ENCODE data around the gene LHX2.

LHX2 gene

DNA sequence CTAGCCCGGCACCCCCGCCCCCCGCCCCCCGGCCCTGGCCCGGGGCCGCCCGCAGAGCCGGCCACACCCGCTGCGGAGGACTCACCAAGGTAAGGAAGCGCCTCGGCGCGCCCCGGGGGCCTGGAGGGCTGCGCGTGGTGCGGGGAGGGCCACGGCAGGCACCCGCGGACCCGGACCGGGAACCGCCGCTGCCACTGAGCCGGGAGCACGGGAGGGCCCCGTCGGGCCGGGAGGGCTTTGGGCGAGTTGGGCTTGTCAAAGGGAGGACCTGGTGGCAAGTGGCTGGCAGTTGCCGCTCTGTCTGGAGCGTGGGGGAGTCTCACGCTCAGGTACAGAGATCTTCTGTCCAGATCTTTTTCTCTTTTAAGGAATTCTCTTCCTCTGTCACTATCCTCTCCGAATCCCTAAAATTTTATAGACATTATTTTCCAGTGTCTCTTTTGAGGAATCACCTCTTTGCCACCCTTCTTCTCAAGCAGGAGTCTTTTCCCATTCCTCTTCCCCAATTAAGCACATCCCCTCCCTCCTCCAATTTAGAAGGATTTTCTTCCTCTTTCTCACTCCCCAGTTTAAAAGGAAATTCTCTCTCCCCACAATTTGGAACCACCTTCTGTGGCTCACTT, 11.3 kb upstream of the LHX2 start:
- DNase-seq: no peak

DNA sequence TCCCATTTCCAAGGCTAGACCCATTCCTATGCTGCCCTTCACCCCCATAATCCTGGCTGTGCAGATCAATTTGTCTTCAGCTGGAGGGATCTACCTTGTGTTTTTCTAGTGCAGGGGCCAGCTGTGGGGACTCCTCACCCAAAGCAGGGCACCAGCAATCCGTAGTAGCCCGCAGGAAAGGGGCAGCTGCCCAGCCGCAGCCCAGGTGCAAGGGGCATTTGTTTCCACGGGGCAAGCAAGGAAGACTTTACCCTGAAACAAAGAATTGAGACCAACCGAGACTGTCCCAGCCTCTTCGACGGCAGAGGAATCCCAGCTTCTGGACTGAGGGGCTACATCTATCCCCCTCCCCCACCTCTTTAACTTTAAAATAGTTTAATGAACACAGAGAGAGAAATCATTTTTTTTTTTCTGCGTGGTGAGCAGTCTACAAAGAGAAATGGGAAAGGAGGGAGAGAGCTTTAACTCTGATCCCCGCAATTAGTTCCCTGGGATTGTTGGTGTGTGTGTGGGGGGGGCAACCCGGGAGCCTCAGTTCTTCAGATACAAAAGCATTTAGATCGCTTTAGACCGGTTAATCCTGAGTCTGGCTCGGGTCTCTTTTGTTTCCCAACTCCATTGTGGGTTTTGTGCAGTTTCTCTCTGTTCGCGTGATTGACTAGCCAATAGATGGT, 10.6 kb upstream of the LHX2 start:
- no peak for DNase-seq

DNA sequence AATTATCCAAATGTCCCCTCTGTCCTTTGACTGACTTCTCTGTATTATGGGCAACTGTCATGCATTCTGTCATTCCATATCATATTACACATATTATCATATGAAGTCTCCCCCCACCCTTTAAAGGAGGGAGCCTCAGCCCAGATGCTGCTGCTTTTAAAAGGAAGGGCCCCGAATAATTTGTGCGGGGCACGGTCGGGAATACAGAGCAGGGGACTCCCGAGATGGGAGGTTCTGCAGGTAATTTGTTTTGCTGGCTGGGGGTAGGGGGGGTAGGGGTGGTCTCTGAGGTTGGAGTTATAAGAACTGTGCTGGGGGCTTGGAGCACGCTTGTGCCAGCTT, 10.1 kb upstream of the LHX2 start:
- no peak for DNase-seq

DNA sequence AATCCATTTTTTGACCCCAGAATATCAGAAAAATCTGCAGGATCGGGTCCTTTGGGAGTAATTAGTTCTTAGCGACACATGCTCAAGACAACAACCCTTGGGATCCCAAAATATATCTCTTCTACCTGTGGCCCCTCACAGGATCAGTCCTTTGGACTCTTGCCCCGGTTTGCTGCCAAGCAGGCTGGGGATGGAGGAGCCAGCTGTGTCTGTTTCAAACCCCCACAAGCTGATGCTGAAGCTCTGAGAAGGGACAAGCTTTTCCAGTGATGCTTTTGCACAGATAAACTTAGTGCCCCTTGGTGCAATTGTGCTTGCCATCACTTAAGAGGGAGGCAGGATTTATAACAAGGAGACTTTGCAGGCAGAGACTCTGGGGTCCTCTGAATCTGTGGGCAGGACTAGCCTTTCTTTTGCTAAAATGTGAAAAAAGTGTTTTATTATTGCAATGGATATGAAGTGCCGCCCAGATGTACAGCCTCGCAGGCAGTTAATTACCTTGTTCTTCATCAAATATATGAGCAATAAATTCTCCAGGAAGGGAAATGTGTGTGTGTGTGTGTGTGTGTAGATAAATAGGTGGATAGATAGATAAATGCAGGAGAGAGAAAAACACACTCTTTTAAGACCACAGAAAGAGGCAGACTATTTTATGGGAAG, 9.6 kb upstream of the LHX2 start:
- no peak for DNase-seq

DNA sequence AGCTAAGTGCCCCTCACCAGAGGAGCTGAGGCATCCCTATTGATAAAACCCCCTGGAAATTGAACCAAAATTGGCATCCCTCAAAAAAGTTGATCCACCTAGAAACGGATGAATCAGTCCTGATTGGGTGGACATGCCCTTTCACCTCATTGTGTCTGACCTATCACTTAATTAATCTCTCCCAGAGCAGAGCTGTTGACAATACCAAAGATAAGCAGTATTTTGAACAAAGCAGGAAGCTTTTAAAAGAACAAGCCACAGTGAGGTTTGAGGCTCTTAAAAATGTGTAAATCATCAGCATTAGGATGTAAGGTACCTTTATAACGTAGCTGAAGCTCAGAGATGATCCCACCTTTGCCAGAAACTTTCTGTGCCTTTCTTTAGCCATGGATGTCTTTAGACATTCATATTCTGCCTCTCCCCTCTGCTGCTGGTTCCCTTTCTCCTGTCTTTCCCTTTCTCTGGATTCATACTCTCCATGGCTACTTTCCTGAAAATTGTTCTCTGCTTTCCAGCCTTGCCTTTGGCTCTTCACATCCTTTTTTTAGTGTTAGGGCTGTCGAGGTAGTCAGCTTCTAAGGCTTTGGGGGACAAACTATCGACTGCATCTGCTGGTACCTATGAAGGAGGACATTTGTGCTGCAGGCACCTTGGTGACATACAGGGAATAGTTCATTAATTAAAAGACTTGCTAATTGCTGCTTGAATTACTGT, 7.8 kb upstream of the LHX2 start:
- DNase-seq: no peak

DNA sequence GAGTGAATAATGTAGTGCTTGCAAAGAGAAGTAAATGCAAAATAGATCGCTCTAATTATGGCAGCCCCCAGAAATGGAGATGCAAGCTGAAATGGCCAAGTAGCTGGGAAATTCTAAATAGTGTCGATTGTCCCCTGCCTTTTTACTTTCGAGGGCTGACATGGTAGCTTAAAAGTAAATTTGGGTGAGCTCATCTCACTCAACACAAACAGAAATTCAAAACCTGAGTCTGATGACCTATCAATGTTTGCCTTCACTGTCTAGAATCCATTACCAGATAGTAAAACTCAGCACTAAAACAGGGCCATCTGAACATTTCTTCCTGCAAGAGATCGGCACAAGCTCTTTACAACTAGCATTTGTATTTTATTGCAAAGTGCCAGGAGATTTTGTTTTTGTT, 7.0 kb upstream of the LHX2 start:
- no peak for DNase-seq

DNA sequence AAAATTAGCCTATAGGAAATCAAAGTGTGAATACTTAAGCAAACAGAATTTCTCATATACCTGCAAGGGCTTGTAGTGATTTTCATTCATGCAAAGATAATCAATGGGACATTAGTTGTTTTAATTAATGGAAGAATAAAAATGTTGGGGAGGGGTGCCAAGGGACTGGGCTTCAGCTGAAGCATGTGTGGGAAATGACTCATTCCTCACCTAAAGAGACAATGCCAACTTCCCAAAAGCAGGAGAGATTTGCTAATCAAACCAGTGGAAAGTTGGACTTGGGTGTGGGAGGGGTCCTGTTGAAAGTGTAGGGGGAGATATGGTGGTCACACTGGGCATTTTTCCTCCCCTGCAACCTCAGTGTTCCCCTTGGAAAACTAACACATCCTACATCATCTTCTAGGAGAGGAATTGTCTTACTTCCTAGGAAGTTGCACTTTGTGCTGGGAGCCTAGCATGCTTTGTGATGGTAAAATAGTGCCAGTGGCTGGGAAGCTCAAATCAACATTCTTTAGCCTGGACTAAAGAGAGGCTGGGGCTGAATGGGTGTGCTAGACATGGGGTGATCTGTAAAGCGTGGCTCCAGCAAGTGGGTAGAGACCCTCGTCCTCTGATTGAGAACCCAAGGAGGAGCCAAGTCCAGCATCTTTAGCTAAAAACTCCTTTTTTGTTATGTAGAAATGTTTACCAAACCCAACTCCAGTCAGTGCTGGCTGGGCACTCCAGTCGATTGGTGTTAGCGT, 6.4 kb upstream of the LHX2 start:
- DNase-seq: no peak

DNA sequence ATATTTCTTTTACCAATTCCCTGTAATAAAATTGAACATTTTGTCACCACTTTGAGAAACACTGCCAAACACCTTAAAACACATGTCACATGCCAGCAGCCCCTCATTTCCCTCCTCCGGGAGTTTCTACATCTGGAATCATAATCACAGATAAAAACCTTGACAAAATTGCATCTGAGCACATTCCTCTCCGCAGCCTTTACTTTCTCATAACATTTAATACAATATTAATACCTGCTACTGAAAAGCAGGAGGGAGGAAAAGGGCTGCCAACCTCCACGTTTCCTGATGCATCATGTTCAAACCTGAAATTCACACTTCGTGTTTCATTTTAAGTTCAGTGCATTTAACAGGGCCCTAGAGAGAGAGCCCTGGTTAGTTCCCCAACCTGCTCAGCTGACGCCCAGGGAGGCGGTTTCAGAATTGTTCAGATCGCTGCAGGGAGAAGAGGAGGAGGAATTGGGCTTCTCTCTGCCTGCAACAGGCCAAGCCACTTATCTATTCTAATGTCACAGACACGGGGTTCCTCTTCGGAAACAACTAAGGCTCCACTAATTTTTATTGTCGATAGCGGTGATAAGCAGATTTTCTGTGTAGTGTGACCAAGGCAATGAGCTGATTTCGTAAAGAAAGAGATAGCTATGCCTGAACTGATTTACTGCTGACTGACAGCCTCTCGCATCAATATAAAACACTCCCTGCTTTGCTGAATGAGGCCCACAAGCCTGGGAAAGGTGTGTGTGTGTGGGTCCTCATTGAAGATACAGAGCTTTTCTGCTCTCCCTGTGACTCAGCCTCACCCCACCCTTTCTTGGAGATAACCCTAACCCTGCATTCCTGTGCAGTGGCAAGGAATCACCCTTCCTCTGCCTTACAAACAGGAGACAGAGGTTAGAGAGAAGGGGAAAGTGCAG, 4.9 kb upstream of the LHX2 start:
- no peak for DNase-seq

DNA sequence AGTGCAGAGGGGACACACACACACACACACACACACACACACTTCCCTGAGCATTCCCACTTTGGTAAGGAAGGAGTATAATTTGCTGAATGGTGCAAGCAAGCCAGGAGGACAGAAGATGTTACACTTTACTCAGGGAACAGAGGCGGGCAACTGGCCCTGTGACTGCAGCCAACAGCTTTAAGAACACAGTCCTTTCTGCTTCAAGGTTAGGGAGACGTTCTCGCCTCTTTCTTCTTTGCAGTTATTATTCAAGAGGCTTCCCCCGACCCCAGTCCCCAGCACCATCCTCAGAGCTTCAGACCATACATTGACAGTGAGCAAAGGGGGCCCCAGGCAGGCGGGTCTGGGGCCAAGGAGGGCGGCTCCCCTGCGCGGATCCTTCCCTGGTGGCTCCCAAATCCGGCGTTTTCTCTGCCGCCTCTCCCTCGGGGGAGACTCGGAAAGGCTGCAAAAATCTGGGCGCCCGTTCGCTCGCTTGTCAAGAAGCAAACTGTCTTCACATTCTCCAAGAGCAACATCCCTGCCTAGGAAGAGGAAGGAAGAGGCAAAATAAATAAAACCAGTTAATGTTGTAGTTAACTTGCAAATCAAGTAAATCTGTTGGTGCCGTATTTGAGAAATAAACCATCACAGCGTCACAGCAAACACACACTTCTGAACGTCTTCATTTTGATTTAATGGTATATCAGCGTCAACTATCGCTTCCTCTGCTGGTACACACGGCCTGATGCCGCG, 3.8 kb upstream of the LHX2 start:
- DNase-seq: no peak

DNA sequence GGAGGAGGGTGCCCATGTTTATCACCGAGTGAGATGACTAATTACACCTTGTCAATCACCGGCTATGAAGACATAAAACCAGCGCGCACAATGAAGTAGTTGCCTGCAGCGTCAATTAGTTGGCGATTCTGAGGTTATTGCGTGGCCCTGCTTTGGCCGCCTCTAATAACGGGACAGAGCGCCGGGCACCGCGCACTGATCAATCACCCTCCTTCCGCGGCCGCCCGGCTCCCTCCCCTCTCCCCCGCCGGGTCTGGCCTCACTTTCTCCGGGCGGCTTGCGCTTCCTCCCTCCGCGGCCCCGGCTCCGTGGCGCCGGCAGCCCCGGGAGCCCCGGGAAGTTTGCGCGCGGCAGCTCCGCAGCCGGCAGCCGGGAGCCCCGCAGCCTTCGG, 3.3 kb upstream of the LHX2 start:
- DNase-seq: no peak

DNA sequence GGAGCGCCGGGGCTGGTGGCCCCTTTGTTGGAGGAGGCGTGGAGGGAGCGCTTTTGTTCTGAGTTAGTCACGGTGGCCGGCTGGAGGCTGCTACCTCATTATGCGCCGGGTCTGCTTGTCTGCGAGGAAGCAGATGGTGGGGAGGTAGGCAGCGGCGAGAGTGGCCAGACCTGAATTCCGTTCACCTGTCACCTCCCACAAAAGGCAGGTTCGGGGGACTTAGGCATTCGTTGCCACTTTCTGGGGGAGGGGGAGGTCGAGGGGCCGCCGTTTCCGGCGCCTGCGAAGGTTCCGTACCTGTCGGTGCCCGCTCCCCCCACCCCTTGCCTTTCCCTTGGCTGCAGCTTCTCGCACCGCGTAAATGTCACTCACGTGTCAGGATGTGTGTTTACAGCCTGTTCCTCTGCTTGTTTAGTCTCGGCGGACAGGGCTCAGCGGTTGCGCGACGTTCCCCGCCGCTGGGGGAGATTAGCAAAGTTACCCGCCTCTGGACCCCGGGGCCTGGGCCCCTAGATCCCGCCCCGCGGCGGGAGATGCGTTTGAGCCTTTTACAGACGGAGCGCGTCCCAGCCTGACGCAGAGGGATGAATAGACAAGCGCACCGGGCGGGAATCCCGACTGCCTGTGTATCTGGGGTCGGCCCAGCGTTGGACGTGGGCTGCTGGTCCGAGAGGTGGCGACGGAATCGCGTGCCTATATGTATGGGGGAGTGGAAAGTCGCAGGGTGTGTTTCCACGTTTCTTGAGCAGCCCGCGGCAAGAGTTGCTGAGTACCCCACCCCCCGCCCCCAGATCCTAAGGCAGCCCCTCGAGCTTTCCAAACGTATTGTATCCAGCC, 2.7 kb upstream of the LHX2 start:
- DNase-seq: no peak

DNA sequence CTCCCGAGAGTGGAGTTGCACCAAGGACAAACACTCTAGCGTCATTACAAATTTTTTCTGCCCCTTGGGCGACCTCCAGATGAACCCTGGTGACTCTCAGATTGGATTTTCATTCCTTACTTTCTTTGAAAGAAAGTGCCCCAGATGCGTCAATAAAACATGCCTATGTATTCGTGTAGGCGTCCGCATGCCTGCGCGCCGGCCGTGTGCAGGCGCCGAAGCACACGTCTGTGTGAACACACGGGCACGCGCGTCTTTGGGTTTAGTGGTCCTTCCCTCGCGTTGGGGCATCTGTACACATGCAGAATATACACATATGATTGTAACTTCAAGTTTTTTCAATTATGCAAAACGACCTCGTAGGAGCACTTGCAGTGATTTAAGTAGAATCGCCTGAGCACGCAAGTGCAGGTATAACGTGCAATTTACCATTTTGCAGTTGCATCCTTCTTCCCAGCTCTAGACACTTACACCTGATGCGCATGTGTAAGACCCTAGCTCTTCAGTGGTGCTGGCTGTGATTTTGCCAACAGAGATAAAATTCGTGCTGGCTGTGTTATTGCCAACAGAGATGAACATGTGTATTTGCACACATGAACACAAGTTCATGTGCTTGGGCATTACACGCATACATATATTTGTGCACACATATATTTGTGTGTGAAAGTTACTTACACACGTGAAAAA, 1.9 kb upstream of the LHX2 start:
- DNase-seq: no peak

DNA sequence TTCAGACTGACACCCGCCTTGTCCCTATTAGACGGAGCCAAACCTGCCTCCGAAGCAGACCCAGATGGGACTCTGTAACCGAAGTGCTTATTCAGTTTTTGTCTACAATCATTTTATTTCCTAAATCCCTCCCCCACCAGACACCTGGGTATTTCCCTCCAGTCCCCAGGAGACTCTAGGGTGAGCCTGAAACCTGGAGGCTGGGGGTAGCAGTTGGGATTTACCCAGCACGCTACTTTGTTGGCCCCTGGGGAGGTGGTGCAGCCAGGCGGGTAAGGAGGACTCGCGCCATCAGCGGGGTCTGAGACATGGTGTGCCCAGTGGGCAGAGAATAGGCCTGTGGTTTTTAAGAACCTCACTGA, 1.3 kb upstream of the LHX2 start:
- DNase-seq: no peak

DNA sequence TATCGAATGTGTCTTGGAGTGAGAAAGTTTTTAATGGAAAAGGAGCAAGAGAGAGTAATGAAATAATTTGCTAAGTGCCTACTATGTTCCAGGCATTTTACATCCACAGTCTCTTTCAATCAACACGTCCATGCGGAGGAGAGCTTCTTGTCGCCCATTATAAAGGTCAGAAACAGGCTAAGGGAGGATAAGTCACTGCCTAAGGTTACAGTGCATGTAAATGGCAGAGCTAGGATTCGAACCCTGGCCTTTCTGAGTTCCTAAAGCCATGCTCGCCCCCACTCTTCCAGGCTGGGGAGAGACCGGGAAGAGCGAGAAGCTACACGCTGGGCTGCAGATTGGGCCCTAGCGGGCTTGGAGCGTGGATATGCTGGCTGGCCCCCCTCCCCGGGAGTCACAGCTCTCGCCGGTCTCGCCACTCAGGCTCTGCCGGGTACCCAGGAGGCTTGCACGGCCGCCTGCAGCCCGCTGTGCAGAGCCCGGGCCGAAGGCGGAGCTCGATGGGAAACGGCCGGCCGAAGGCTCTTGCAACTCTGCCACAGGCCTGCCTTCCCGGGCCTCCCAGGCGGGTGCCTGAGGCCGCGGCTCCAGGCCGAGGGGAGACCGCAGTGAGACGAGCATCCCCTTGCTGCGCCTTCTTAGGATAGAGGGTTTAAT, 775 bp upstream of the LHX2 start:
- DNase-seq: no peak

DNA sequence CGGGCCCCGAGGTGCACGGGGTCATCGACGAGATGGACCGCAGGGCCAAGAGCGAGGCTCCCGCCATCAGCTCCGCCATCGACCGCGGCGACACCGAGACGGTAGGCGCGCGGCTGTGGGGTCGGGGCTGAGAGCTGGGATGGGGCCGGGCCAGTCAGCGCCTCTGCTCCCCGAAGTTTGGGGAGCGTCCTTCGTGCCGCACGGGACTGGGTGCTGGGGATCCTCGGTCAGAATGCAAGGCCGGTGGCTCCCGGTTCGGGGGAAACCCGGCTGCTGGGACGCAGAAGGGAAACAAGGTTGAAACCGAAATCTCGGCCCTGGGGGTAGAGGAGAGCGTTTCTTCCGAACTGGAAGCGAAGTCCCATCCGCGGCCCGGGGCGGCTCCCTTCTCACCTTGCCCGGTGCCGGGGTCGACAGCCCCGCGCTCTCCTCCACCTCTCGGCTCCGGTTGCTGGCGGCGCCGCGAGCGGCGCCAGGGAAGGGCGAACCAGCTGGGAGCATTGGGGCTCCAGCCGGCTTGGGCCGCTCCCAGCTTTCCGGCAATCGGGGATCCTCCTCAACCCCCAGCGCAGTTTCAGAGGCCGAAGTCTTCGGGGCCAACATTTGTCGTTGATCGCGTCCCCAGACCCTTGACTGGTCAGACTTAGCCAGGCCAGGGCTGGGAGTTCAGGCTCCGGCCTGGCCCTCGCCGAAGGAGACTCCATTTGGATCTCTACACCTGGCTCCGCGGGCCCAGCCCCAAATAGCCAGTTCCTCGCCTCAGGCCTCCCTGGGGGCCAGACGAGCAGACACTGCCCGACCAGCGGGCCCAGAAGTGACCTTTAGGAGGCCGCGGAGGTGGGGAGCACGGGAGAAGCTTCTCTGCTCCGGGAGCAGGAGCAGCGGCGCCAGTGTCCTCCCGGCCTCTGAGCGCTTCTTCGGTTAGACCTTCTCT, 1.1 kb downstream of the LHX2 start:
- DNase-seq: no peak

DNA sequence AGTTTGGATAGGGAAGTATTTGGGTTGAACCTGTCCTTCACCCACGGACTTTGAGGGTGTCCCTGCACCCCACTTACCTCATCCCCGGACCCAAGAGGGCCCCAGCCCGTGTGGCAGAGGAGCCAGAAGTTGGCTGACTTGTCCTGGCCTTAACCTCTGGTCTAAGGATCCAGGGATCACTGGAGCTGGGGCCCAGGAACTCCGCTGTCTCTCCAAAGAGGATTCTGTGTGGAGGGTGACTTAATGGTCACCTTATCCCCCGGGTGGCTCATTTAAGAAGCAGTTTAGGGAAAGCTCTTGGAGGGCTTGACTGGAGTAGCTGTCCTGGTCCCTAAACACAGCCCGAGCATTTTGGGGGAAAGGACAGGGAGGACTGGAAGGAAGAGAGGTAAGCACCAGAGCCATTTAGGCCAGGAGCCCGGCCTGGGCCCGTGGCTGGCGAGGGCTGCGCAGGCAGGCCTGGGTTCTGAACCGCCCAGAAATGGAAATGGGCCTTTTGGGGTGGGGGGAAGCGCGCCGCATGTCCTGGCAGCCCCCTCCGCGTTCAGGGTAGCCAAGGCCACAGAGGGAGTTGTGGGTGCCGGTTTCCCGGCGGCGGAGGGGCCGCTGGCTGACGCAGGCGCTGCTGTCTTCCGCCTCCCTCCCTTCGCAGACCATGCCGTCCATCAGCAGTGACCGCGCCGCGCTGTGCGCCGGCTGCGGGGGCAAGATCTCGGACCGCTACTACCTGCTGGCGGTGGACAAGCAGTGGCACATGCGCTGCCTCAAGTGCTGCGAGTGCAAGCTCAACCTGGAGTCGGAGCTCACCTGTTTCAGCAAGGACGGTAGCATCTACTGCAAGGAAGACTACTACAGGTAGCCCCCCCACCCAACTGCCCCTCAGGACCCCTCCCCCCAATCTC, 2.0 kb downstream of the LHX2 start:
- DNase-seq: no peak

Data from fibroblast of skin of abdomen (primary cell).